Rectal smooth muscle tissue (tissue), 1 donor: ENCODE data around the gene FZD10.

ENCODE experiments used
- H3K27ac ChIP-seq: one replicate; pipeline ENCODE4 v1.7.0; 2013; ENCODE audit warnings: low read depth, low read length, inconsistent platforms
- H3K27me3 ChIP-seq: one replicate; pipeline ENCODE4 v1.7.0; 2013; ENCODE audit warnings: low read length; ENCODE audit not compliant: control insufficient read depth, insufficient read depth
- H3K36me3 ChIP-seq: one replicate; pipeline ENCODE4 v1.7.0; 2013; ENCODE audit warnings: low read length; ENCODE audit not compliant: control insufficient read depth, insufficient read depth
- H3K4me1 ChIP-seq: one replicate; pipeline ENCODE4 v1.7.0; 2013; ENCODE audit warnings: low read length; ENCODE audit not compliant: control insufficient read depth, insufficient read depth
- H3K4me3 ChIP-seq: one replicate; pipeline ENCODE4 v1.7.0; 2013; ENCODE audit warnings: low read length
- H3K9ac ChIP-seq: one replicate; pipeline ENCODE4 v1.7.0; 2013; ENCODE audit warnings: low read length

The FZD10 gene

GRCh38 chr12:130195776-130196175 is 33.5 kb downstream of the FZD10 start:
- no peaks in the 10 kb centered on the region for H3K36me3 ChIP-seq
- H3K27ac ChIP-seq, result no peak overlapping the region
- no peaks in the 10 kb centered on the region for H3K27me3 ChIP-seq
- H3K4me1 ChIP-seq, result no peaks in the 10 kb centered on the region
- no peak overlapping the region for H3K9ac ChIP-seq
- no peak overlapping the region for H3K4me3 ChIP-seq

DNA sequence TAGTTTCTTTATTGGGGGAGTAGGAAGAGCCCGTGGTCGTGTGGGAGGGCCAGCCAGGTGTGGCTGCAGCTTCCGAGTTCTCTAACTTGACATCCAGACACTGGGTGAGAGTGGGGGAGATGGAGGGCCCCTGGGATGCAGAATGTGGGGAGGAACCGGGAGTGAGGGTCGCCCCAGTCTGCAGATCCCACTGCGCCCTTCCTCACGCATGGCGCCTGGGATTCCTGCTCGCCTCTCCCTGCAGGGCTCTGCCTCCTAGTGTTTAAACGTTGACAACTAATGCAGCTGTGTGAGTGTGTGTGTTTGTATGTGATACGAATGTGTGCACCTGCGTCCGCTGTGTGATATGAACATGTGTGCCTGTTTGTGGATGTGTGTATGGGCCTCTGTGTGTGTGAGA is 34.6 kb downstream of the FZD10 start:
- Histone ChIP-seq H3K27me3 (no peaks in the 10 kb centered on the region), H3K9ac (no peak overlapping the region), H3K4me1 (no peaks in the 10 kb centered on the region), H3K27ac (no peak overlapping the region), H3K36me3 (no peaks in the 10 kb centered on the region), H3K4me3 (no peak overlapping the region)

DNA sequence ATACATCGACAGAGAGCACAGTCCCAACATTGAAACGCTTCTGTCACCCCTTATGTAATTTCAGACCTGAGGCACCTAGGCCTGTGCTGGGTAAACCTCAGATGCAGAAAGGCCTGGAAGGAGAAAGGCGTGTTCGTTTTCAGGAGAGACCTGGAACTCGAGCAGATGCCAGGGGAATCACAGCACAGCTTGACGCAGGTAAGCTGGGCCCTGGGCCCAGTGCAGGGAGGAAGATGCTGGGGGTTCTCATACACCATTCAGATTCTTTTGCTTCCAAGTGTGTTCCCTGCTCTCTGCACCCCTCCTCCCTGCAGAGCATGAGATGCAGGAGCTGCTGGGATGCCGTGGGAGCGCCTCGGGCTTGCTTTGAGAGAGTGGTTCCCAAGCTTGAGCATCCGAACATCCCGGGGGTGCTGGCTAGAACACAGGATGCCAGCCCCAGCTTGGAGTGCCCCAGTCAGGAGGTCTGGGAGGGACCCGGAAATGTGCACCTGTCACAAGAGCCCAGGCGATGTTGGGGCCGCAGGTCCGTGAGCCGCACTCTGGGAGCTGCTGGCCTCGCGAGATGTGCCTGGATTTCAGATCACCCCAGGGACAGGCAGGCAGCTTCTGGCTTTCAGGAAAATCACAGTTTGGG is 35.9 kb downstream of the FZD10 start:
- H3K4me3 ChIP-seq, result no peak overlapping the region
- H3K36me3 ChIP-seq, result no peaks in the 10 kb centered on the region
- no peaks in the 10 kb centered on the region for H3K27me3 ChIP-seq

GRCh38 chr12:130198663-130199060 is 36.4 kb downstream of the FZD10 start:
- Histone ChIP-seq H3K36me3 (no peaks in the 10 kb centered on the region), H3K4me3 (no peak overlapping the region), H3K9ac (no peak overlapping the region), H3K27me3 (no peaks in the 10 kb centered on the region), H3K27ac (no peak overlapping the region), H3K4me1 (no peaks in the 10 kb centered on the region)

More for the DNA sequence above, 35.9 kb downstream of the FZD10 start:
- H3K9ac ChIP-seq, result no peak overlapping the region
- H3K27ac ChIP-seq, result no peak overlapping the region
- no peaks in the 10 kb centered on the region for H3K4me1 ChIP-seq

DNA sequence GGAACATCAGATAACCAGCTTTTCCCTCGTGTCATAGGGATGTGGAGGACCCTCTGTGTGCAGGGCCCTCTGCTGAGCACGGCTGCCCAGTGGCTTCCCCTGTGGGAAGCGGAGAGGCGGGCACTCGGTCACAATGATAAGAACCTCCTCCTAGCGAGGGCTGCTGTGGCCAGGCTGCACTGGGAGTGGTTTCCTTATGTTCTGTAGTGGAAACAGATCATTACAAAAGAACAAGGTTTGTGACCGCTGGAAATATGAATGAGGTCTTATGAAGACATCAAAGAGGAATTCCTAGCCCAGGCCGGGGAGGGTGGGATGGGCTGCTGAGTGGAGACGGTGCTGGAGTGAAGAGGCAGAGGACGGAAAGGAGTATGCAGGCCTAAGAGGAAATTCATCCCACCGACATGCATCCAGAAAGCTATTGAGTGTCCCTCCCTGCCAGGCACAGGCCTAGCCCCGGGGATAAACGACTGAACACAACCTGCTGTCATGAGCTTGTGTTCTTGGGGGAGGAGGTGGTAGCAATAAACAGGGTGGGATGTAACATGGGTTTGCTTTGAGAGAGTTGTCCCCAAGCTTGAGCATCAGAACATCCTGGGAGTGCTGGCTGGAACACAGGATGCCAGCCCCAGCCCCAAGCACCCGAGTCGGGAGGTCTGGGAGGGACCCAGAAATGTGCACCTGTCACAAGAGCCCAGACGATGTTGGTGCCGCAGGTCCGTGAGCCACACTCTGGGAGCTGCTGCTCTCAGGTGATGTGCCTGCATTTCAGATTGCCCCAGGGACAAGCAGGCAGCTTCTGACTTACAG is 37.5 kb downstream of the FZD10 start:
- Histone ChIP-seq H3K4me1 (no peaks in the 10 kb centered on the region), H3K4me3 (no peak overlapping the region), H3K36me3 (no peaks in the 10 kb centered on the region), H3K27me3 (no peaks in the 10 kb centered on the region), H3K27ac (no peak overlapping the region), H3K9ac (no peak overlapping the region)

DNA sequence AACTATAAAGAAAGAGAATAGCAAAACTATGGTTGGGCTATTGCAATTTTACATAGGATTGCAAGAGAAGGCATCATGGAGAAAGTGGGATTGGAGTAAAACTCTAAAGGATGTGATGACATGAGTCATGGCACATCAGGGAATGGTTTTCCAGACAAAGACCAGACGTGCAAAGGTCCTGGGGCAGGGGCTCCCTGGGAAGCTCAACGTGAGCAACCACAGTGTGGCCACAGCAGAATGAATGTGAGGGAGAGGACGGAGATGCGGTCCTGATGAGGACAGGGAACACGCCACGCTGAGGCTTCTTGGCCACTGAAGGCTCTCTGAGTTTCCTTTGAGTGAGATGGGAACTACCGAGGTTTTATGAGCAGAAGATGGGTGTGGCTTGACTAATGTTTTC is 38.2 kb downstream of the FZD10 start:
- Histone ChIP-seq H3K9ac (no peak overlapping the region), H3K36me3 (no peaks in the 10 kb centered on the region), H3K27me3 (no peaks in the 10 kb centered on the region), H3K27ac (no peak overlapping the region), H3K4me3 (no peak overlapping the region), H3K4me1 (no peaks in the 10 kb centered on the region)

GRCh38 chr12:130201037-130201436 is 38.8 kb downstream of the FZD10 start:
- Histone ChIP-seq H3K27me3 (no peaks in the 10 kb centered on the region), H3K4me1 (no peaks in the 10 kb centered on the region), H3K36me3 (no peaks in the 10 kb centered on the region), H3K4me3 (no peak overlapping the region), H3K9ac (no peak overlapping the region), H3K27ac (no peak overlapping the region)

DNA sequence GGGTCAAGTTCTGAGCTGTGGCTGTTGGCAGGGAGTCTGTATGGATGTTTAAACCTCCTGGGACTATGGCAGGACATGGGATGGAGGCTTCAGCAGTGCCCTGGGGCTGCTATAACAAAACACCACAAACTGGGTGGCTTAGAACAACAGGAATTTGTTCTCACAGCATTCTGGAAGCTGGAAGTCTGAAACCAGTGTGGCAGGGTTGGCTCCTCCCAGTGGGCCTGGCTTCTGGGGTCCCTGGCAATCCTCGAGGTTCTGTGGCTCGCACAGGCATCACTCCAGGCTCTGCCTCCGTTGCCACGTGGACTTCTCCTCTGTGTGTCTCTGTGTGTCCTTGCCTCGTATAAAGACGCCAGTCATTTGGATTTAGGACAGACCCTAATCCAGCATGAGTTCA is 39.9 kb downstream of the FZD10 start:
- Histone ChIP-seq H3K9ac (no peak overlapping the region), H3K36me3 (no peaks in the 10 kb centered on the region), H3K4me1 (no peaks in the 10 kb centered on the region), H3K27me3 (no peaks in the 10 kb centered on the region), H3K27ac (no peak overlapping the region), H3K4me3 (no peak overlapping the region)

- H3K9ac ChIP-seq, result no peak overlapping the region
- H3K27me3 ChIP-seq, result no peaks in the 10 kb centered on the region
- no peaks in the 10 kb centered on the region for H3K36me3 ChIP-seq
- no peak overlapping the region for H3K27ac ChIP-seq
- H3K4me1 ChIP-seq, result no peaks in the 10 kb centered on the region
- no peak overlapping the region for H3K4me3 ChIP-seq
Observed at GRCh38 chr12:130203151-130203550, 40.9 kb downstream of the FZD10 start.

DNA sequence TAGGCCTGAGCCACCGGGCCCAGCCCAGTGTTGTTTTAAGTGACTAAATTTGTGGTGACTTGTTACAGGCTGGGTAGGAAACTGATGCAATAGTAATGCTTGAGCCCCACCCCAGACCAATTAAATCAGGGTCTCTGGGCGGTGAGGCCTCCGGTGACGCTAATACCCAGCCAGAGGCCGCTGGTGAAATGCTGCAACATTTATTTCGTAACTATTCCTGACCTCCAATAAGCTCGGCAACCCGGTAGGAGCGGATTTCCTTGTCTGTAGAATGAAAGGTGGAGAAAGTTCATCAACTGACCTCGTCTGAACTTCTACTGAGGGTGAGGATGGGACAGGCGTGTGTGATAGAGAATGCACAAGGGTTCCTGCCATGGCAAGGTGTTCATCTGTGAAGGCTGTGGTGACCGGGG is 42.3 kb downstream of the FZD10 start:
- H3K36me3 ChIP-seq, result no peaks in the 10 kb centered on the region
- no peaks in the 10 kb centered on the region for H3K27me3 ChIP-seq
- H3K27ac ChIP-seq, result no peak overlapping the region
- no peak overlapping the region for H3K9ac ChIP-seq
- H3K4me3 ChIP-seq, result no peak overlapping the region
- H3K4me1 ChIP-seq, result no peaks in the 10 kb centered on the region

DNA sequence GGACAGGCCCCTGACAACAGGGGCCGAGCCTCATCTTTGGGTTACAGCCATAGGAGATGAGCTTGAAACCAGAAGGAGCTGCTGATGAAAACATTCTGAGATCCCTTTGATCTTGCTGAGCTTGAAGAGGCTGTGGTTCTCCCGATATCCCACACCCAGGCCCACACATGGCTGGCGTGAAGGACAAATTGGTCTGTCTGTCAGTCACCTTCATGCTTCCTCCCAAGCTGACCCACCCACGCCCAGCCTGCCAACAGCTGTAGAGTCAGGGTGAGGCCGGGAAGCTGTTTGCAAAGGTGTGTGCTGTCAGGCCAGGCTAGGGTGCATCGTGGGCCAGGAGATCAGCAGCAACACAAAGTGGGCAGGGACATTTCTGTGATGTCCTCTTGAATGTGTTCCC is 43.2 kb downstream of the FZD10 start:
- no peak overlapping the region for H3K27ac ChIP-seq
- H3K27me3 ChIP-seq, result no peaks in the 10 kb centered on the region
- no peaks in the 10 kb centered on the region for H3K4me1 ChIP-seq
- no peaks in the 10 kb centered on the region for H3K36me3 ChIP-seq
- no peak overlapping the region for H3K4me3 ChIP-seq
- H3K9ac ChIP-seq, result no peak overlapping the region

DNA sequence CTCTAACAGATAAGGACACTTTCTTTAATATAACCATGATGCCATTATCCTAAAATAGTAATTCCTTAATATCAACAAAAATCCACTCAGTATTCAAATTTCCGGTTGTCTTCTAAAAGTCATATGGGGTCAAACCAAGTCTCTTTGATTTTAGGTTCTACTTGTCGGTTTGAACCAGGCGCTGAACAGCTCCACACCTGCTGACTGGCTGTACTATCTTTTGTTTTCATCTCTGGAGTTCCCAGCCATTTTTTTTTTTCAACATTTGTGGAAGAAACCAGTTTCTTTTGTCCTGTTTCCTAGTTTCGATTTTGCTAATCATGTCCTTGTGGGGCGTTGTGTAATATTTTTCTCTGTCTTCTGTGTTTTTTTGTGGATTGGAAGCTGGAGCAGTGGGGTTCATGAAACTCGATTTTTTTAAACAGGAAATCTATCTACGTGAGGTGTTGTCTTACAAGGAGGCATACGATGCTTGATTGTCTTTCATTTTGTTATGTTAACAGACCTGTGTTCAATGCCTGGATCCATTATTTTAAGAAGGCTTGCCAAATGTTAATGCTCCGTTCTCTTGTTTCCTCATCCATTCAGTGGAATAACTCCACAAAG is 50.2 kb downstream of the FZD10 start:
- Histone ChIP-seq H3K9ac (no peak overlapping the region), H3K4me1 (no peaks in the 10 kb centered on the region), H3K27ac (no peak overlapping the region), H3K36me3 (no peaks in the 10 kb centered on the region), H3K27me3 (no peaks in the 10 kb centered on the region), H3K4me3 (no peak overlapping the region)
